GM21737 (cell line): ENCODE measurements around the gene SCN4A.
"Not testable (repeated sequence)": the region's sequence is repeated elsewhere in the genome, so short reads cannot be mapped to it uniquely, and the experiment has no call there.

Experiments used
- ATAC-seq: cut with Tn5 transposase; IDR thresholded peaks from one replicate; pipeline ENCODE4 v1.9.1; 2021; ENCODE audit warnings: mild to moderate bottlenecking, moderate library complexity; ENCODE audit not compliant: unreplicated experiment

Gene SCN4A

GRCh38 chr17:63918305-63918704 lies 54.4 kb downstream of the SCN4A start:
- ATAC-seq, result no peak

DNA sequence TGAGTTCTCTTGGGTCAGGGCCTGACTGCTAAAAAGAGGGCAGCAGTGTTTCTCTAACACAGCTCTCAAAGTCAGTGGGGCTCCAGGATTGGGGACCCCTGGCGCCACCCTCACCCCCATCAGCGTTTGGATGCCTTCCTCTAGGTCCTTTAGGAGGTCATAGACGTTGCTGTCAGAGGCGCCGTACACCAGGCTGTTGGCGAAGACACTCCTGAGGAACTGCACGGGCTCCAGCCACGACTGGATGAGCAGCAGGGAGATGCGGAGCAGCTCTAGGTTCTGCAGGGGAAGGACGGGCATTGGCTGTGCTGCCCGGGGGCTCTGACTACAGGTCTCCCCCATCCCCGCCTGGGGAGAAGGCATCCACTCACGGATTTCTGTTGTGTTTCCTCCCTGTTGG lies 55.1 kb downstream of the SCN4A start:
- no peak for ATAC-seq

DNA sequence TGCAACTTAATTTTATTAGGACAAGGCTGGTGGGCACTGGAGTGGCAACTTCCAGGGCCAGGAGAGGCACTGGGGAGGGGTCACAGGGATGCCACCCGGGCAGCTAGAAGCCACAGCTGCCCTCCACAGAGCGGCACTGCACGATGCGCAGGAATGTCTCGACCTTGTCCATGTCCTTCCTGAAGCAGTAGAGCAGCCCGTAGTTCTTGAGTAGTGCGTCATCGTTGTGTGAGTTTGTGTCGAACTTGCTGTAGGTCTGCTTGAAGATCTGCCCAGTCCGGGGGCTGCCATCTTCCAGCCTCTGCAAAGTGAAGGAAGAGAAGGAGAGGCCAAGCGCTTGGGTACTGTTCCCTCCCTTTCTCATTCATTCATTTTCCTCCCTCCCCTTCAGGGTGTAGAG lies 55.5 kb downstream of the SCN4A start:
- ATAC-seq, result not testable (repeated sequence)

DNA sequence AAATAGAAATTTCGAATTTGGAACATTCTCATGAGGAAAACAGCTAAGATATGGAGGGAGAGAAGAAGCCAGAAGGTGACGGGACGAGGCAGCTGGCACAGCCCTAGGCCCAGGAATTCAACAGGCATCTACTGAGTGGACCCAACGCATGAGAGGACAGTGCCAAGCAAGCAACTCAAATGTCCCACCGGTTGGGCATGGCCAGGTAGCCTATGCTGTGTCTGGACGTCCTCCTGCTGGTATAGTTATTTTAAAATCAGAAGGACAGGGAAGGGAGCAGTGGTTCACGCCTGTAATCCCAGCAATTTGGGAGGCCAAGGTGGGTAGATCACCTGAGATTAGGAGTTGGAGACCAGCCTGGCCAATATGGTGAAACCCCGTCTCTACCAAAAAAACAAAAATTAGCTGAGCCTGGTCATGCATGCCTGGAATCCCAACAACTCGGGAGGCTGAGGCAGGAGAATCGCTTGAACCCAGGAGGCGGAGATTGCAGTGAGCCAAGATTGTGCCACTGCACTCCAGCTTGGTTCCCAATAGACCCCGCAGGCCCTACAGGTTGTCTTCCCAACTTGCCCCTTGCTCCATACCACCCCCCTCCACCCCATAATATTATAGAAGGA lies 56.0 kb downstream of the SCN4A start:
- ATAC-seq, result no peak

DNA sequence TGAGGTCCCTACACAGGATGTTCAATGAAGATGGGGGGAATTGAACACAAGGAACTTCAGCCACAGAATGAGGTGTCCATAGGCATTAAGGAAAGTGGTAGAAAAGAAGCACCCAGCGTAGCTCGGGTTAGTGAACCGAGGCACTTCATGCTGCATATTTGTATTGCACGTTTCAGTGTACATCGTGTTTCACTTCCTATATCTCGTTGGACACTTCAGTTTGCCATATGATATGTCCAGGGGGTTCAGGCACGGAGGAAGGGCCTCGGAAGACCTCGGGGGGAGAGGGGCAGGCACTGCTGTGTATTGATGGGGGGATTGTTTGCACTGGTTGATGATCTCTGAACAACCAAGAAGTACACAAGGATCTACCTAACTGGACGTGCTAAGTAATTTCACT lies 57.0 kb downstream of the SCN4A start:
- ATAC-seq, result not testable (repeated sequence)

GRCh38 chr17:63914471-63914870 lies 58.2 kb downstream of the SCN4A start:
- ATAC-seq, result no peak

GRCh38 chr17:63911657-63912100 lies 61.0 kb downstream of the SCN4A start:
- ATAC-seq, result no peak

GRCh38 chr17:63911041-63911635 lies 61.6 kb downstream of the SCN4A start, which contains the start of gene CSHL1:
Gene CSHL1, minus strand, starts transcription at chr17:63911258. Its CDS starts 62 bp downstream, at chr17:63911196.
- ATAC-seq, result no peak

GRCh38 chr17:63910096-63910495 lies 62.6 kb downstream of the SCN4A start:
- no peak for ATAC-seq

DNA sequence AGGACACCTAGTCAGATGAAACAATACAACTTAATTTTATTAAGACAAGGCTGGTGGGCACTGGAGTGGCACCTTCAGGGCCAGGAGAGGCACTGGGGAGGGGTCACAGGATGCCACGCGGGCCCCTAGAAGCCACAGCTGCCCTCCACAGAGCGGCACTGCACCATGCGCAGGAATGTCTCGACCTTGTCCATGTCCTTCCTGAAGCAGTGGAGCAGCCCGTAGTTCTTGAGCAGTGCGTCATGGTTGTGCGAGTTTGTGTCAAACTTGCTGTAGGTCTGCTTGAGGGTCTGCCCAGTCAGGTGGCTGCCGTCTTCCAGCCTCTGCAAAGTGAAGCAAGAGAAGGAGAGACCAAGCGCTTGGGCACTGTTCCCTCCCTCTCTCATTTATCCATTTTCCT lies 63.1 kb downstream of the SCN4A start:
- not testable (repeated sequence) for ATAC-seq

DNA sequence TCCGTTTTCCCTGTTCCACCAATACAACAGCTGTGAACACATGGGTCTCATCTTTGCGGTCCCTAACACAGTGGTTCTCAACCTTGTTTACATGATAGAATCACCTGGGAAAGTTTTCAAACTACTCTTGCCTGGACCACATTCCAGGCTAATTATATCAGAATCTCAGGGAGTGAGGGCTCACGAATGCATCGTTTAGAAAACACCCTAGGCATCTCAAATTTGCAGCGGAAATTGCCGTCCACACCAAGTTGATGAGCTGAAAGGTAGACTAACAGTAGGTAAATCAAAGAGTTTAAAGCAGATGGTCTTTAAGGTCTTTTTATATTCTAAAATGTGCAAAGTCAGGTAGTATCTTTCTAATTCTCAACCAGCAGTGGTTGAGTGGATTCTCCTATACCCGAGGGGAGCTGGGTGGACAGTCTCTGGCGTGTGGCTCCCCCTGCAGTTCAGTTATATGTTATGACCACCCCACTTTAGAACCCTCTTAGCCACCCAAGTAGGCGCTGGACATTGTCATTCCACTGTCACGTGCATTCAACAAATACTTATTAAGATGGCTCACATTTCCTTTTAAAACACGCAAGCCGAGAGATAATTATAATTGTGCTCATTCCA lies 65.4 kb downstream of the SCN4A start:
- not testable (repeated sequence) for ATAC-seq

- ATAC-seq, result not testable (repeated sequence)
Measured at GRCh38 chr17:63904796-63905195, 67.9 kb downstream of the SCN4A start.

- ATAC-seq, result not testable (repeated sequence)
Measured at GRCh38 chr17:63903787-63904201, 68.9 kb downstream of the SCN4A start.

- not testable (repeated sequence) for ATAC-seq
Measured at GRCh38 chr17:63901971-63902370, 70.7 kb downstream of the SCN4A start.

DNA sequence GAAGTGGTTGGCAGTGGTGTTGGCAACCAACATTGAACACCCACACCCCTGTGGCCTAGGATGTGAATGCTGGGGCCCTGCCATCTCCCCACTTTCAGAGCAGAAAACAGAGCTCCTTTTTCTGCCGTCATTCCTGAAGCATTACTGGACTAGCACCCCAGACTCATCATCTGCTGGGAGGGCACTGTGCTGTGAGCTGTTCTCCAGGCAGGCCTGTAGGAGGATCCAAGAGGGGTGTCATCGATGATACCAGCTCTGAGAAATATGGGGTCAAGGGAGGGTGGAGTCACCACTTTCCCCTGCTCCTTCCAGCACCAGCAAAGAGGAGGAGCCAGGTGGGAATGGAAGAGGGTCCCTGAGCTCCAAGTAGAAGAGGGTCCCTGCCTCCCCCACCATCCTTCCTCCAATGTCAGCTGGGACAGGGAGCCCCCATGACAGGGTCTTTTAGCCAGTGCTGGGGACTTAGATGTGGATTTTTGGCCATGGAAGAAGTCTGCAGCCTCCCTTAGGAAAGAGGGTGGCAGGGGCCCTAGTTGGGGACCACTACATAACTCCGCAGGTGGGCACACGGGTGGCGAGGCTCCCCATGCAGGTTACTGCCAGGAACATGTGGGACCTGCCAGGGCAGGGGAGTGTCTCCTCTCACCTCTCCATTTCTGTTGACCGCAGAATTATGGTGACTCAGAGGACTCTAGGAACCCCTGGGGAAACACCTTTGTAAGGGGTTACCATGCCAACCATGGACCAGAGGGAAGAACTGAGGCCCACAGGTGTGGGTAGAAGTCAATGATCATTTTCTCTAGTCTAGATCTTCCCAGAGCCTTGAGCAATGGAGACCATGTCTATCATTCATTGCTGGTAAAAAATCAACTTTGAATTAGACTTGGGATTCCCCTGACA lies 73.6 kb downstream of the SCN4A start:
- ATAC-seq, result not testable (repeated sequence)

GRCh38 chr17:63896524-63897354 lies 76.0 kb downstream of the SCN4A start, which contains the start of gene CSH1:
Gene CSH1, minus strand, starts transcription at chr17:63896574. Its CDS starts 63 bp downstream, at chr17:63896511.
- ATAC-seq, result not testable (repeated sequence)

DNA sequence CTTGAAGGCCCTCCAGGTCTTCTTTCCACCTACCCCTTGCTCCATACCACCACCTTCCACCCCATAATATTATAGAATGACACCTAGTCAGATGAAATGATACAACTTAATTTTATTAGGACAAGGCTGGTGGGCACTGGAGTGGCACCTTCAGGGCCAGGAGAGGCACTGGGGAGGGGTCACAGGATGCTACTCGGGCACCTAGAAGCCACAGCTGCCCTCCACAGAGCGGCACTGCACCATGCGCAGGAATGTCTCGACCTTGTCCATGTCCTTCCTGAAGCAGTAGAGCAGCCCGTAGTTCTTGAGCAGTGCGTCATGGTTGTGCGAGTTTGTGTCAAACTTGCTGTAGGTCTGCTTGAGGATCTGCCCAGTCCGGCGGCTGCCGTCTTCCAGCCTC lies 77.9 kb downstream of the SCN4A start:
- ATAC-seq, result not testable (repeated sequence)

DNA sequence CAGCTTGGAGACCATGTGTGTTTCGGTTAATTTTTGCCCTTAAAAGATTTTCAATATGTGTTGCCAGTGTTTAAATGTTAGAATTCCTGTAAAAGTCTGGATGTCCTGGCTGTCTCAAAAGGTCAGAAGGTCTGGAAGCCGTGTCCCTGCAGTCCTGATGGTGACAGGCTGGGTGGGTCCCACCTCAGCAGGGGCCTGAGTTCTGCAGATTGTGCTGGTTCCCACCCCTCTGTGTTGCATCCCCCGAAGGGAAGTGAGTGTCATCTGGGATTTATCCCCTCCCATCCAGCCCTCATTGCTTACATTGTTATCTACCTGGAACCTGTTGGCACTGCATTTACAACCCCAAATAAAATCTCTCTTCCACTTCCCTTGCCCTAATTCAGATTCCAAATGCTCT lies 78.7 kb downstream of the SCN4A start:
- not testable (repeated sequence) for ATAC-seq

DNA sequence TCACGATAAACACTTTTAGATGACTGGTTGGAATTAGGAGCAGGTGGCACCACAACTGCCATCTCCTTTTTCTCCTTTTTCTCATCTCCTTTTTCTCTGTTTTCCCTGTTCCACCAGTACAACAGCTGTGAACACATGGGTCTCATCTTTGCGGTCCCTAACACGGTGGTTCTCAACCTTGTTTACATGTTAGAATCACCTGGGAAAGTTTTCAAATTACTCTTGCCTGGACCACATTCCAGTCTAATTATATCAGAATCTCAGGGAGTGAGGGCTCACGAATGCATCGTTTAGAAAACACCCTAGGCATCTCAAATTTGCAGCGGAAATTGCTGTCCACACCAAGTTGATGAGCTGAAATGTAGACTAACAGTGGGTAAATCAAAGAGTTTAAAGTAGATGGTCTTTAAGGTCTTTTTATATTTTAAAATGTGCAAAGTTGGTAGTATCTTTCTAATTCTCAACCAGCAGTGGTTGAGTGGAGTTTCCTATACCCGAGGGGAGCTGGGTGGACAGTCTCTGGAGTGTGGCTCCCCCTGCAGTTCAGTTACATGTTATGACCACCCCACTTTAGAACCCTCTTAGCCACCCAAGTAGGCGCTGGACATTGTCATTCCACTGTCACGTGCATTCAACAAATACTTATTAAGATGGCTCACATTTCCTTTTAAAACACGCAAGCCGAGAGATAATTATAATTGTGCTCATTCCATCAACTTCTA lies 80.2 kb downstream of the SCN4A start:
- not testable (repeated sequence) for ATAC-seq
